Measurements from ENCODE around the gene PRKACB. TPM values are rescaled to one million over a fixed set of nuclear protein-coding genes. Genes with fewer than 3 reads are reported as not detected.

PRKACB gene
- total and polyA plus RNA-seq, 10 of the 15 experiments (the other 5 are each of a cell fraction or from before 2014, with no cell fraction given): 3.1 to 9.0 (median 7.1) TPM; not detected in 1

DNA sequence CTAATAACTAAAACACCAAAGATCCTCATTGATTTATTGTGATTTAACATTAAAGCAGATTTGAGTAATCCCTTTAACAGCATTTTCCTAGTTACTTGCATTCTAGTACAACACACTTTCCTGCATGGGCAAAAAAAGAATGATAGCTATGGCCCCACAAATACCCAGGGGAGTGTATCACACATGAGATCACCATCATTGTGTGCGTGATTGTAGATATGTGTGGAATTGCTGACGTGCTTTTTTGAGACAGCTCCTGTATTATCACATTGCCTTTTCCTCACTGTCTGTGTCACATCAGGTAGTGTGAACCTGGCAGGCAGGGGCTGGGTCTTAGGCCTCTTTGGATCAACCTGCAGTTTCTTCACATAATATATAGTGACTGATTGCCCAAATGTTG is 109.0 kb downstream of the PRKACB start:
- no peak overlapping the region for H3K4me3 ChIP-seq
- ChIA-PET RAD21 (ENCODE audit: unreplicated experiment) (no interaction called here), SMC1A (ENCODE audit: uncharacterized antibody, unreplicated experiment) (no interaction called here), POLR2A (no interaction called here), CTCF (interaction anchor here (0.7 kb wide), 1 partner anchor 131 kb away, joined by 3 read pairs; no protein-coding TSS in a partner anchor)
- H3K79me2 ChIP-seq (ENCODE audit: control insufficient read depth, insufficient read depth, low read length): no peaks in the 10 kb centered on the region
- no peak overlapping the region for H3K27ac ChIP-seq (ENCODE audit: control insufficient read depth, insufficient read depth)
- TF ChIP-seq POLR2A (IDR thresholded peaks at IDR 0.05; ENCODE audit: low read depth, low read length) (no peak), KLF5 (IDR thresholded peaks at IDR 0.05; ENCODE audit: partially characterized antibody) (no peak), PML (IDR thresholded peaks at IDR 0.05; ENCODE audit: low read length) (no peak)
- no peaks in the 10 kb centered on the region for H3K27me3 ChIP-seq (replicated peaks in 1 of 2; ENCODE audit: control insufficient read depth in 2 of 2, insufficient read depth in 2 of 2, low read length in 1 of 2)
- no peak for DNase-seq (ENCODE audit: low read depth, low spot score)
- FAIRE-seq: no peak
- no peaks in the 10 kb centered on the region for H3K36me3 ChIP-seq (ENCODE audit: control insufficient read depth in 2 of 2, insufficient read depth in 2 of 2, low read length in 1 of 2)
- no peaks in the 10 kb centered on the region for H3K4me1 ChIP-seq (ENCODE audit: control insufficient read depth, insufficient read depth, low read length)
- no peaks in the 10 kb centered on the region for H4K20me1 ChIP-seq (ENCODE audit: control insufficient read depth, insufficient read depth)
- no peak overlapping the region for H3K4me2 ChIP-seq (ENCODE audit: control insufficient read depth, insufficient read depth)
- no peak overlapping the region for H2AFZ ChIP-seq (ENCODE audit: control insufficient read depth, low read depth, low read length)
- intact Hi-C loops (cut with micrococcal nuclease; ENCODE audit: unreplicated experiment): no loop called here
- ATAC-seq: no peak
- 62% methylated on average over 2 of the region's 2 CpGs for WGBS (ENCODE audit: insufficient coverage, insufficient replicate concordance, low lambda C conversion rate, missing lambda C conversion rate)
- no peaks in the 10 kb centered on the region for H3K9me3 ChIP-seq (replicated peaks; ENCODE audit: control insufficient read depth, insufficient read depth, low read length)
- no peak overlapping the region for H3K9ac ChIP-seq (ENCODE audit: control insufficient read depth, insufficient read depth, low read length)
- in situ Hi-C loops (cut with MboI): no loop called here
- BruUV-seq (replicated peaks): no TSS peak

DNA sequence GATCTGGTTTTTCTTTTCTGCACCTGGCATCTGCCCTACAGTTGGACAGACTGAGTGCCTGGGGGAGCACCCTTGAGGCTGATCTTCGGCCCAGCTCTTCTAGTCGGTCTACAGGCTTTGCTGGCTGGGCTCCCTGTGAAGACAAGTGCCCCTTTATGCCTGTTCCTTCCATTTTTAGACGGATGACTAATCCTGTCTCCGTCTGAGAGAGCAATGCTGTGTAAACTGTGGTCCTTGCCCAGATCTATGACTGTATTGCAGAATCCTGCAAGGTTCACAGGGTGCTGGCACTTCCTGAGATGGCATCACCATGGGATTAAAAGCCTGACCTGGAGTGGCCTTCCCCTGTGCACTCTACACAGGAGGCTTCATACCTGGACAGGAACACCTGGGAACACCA is 109.8 kb downstream of the PRKACB start:
- CTCF ChIA-PET: interaction anchor here (0.7 kb wide), 1 partner anchor 132 kb away, joined by 3 read pairs; no protein-coding TSS in a partner anchor
- no peaks in the 10 kb centered on the region for H3K36me3 ChIP-seq (ENCODE audit: control insufficient read depth in 2 of 2, insufficient read depth in 2 of 2, low read length in 1 of 2)
- ATAC-seq: no peak
- 41% methylated on average over 4 of the region's 4 CpGs for WGBS (ENCODE audit: insufficient coverage, insufficient replicate concordance, low lambda C conversion rate, missing lambda C conversion rate)
- H2AFZ ChIP-seq (ENCODE audit: control insufficient read depth, low read depth, low read length): no peak overlapping the region
- BruUV-seq (replicated peaks): no TSS peak
- intact Hi-C loops (cut with micrococcal nuclease; ENCODE audit: unreplicated experiment) (no loop called here), in situ Hi-C loops (cut with MboI) (no loop called here)
- no peak overlapping the region for H3K4me3 ChIP-seq
- H3K4me2 ChIP-seq (ENCODE audit: control insufficient read depth, insufficient read depth): no peak overlapping the region
- no peak for FAIRE-seq
- DNase-seq (ENCODE audit: low read depth, low spot score): no peak
- no peak overlapping the region for H3K9ac ChIP-seq (ENCODE audit: control insufficient read depth, insufficient read depth, low read length)
- H3K9me3 ChIP-seq (replicated peaks; ENCODE audit: control insufficient read depth, insufficient read depth, low read length): no peaks in the 10 kb centered on the region
- no peaks in the 10 kb centered on the region for H3K27me3 ChIP-seq (replicated peaks in 1 of 2; ENCODE audit: control insufficient read depth in 2 of 2, insufficient read depth in 2 of 2, low read length in 1 of 2)
- POLR2A ChIA-PET: no interaction called here
- no peaks in the 10 kb centered on the region for H3K79me2 ChIP-seq (ENCODE audit: control insufficient read depth, insufficient read depth, low read length)
- TF ChIP-seq ZNF274 (IDR thresholded peaks at IDR 0.05; ENCODE audit: insufficient read depth, insufficient read length): no peak
- SMC1A ChIA-PET (ENCODE audit: uncharacterized antibody, unreplicated experiment): no interaction called here
- no peaks in the 10 kb centered on the region for H4K20me1 ChIP-seq (ENCODE audit: control insufficient read depth, insufficient read depth)
- no peak overlapping the region for H3K27ac ChIP-seq (ENCODE audit: control insufficient read depth, insufficient read depth)
- no peaks in the 10 kb centered on the region for H3K4me1 ChIP-seq (ENCODE audit: control insufficient read depth, insufficient read depth, low read length)
- RAD21 ChIA-PET (ENCODE audit: unreplicated experiment): no interaction called here
